ENCODE data around the gene TANGO6. TPM values are rescaled to one million over a fixed set of nuclear protein-coding genes. Genes with fewer than 3 reads are reported as not detected.

TANGO6 gene
- total RNA-seq, 2 experiments from 2014 or later, result 17.1 to 18.1 TPM

GRCh38 chr16:68814516-68814915 lies 28.8 kb upstream of the TANGO6 start:
- DNase-seq (no peak), ATAC-seq (ENCODE audit: poor library complexity) (no peak)
- no peaks in the 10 kb centered on the region for H3K27me3 Mint-ChIP-seq
- Histone ChIP-seq H3K4me1 (ENCODE audit: insufficient read depth, low read length) (no peaks in the 10 kb centered on the region), H3K9me3 (ENCODE audit: control insufficient read depth in 1 of 2, insufficient read depth in 1 of 2, low read length in 2 of 2) (no peaks in the 10 kb centered on the region), H3K4me3 (ENCODE audit: low read length) (no peak overlapping the region), H3K27ac (ENCODE audit: low read depth in 1 of 2, low read length in 2 of 2) (no peak overlapping the region), H3K36me3 (ENCODE audit: insufficient read depth, low read length) (no peaks in the 10 kb centered on the region), H3K27me3 (ENCODE audit: control insufficient read depth in 1 of 2, insufficient read depth in 2 of 2, low read length in 2 of 2) (no peaks in the 10 kb centered on the region)
- intact Hi-C loops (cut with DNase I, micrococcal nuclease), result no loop called here
- H3K36me3 Mint-ChIP-seq (ENCODE audit: low read depth), result no peaks in the 10 kb centered on the region
- H3K9me3 Mint-ChIP-seq, result no peaks in the 10 kb centered on the region
- TF ChIP-seq CTCF (IDR thresholded peaks at IDR 0.05), result no peak
- H3K4me1 Mint-ChIP-seq (ENCODE audit: low read depth), result no peaks in the 10 kb centered on the region
- ChIA-PET CTCF (no interaction called here), POLR2A (no interaction called here)
- no peak overlapping the region for H3K27ac Mint-ChIP-seq
- no peak overlapping the region for H3K4me3 Mint-ChIP-seq

GRCh38 chr16:68823401-68824135 lies 19.8 kb upstream of the TANGO6 start:
- ChIA-PET CTCF (interaction anchor here (1.6 kb wide), 1 partner anchor 24 kb away, joined by 3 read pairs; no protein-coding TSS in a partner anchor), POLR2A (no interaction called here)
- H3K9me3 ChIP-seq (ENCODE audit: control insufficient read depth in 1 of 2, insufficient read depth in 1 of 2, low read length in 2 of 2), result no peaks in the 10 kb centered on the region
- DNase-seq, result no peak
- Mint-ChIP-seq H3K4me1 (ENCODE audit: low read depth) (no peaks in the 10 kb centered on the region), H3K27me3 (no peaks in the 10 kb centered on the region), H3K36me3 (ENCODE audit: low read depth) (no peaks in the 10 kb centered on the region), H3K27ac (no peak overlapping the region), H3K4me3 (no peak overlapping the region), H3K9me3 (peaks cover 2% of the 10 kb centered on the region)
- intact Hi-C loops (cut with DNase I, micrococcal nuclease), result no loop called here
- no peak for ATAC-seq (ENCODE audit: poor library complexity)
- no peak for TF ChIP-seq CTCF (IDR thresholded peaks at IDR 0.05)
- H3K27ac ChIP-seq (ENCODE audit: low read depth in 1 of 2, low read length in 2 of 2), result no peak overlapping the region
- no peaks in the 10 kb centered on the region for H3K4me1 ChIP-seq (ENCODE audit: insufficient read depth, low read length)
- H3K36me3 ChIP-seq (ENCODE audit: insufficient read depth, low read length), result no peaks in the 10 kb centered on the region
- H3K4me3 ChIP-seq (ENCODE audit: low read length), result no peak overlapping the region
- no peaks in the 10 kb centered on the region for H3K27me3 ChIP-seq (ENCODE audit: control insufficient read depth in 1 of 2, insufficient read depth in 2 of 2, low read length in 2 of 2)

- TF ChIP-seq CTCF (IDR thresholded peaks at IDR 0.05), result no peak
- DNase-seq, result no peak
- H3K4me3 ChIP-seq (ENCODE audit: low read length), result no peak overlapping the region
- H3K4me1 ChIP-seq (ENCODE audit: insufficient read depth, low read length), result no peaks in the 10 kb centered on the region
- POLR2A ChIA-PET, result no interaction called here
- H3K27ac ChIP-seq (ENCODE audit: low read depth in 1 of 2, low read length in 2 of 2), result no peak overlapping the region
- Mint-ChIP-seq H3K36me3 (ENCODE audit: low read depth) (no peaks in the 10 kb centered on the region), H3K27me3 (no peaks in the 10 kb centered on the region), H3K27ac (no peak overlapping the region), H3K9me3 (peaks cover 2% of the 10 kb centered on the region), H3K4me1 (ENCODE audit: low read depth) (no peaks in the 10 kb centered on the region), H3K4me3 (no peak overlapping the region)
- H3K27me3 ChIP-seq (ENCODE audit: control insufficient read depth in 1 of 2, insufficient read depth in 2 of 2, low read length in 2 of 2), result no peaks in the 10 kb centered on the region
- no peak for ATAC-seq (ENCODE audit: poor library complexity)
- no peaks in the 10 kb centered on the region for H3K36me3 ChIP-seq (ENCODE audit: insufficient read depth, low read length)
- intact Hi-C loops (cut with DNase I, micrococcal nuclease), result no loop called here
- CTCF ChIA-PET, result no interaction called here
- no peaks in the 10 kb centered on the region for H3K9me3 ChIP-seq (ENCODE audit: control insufficient read depth in 1 of 2, insufficient read depth in 1 of 2, low read length in 2 of 2)
Observed at GRCh38 chr16:68825427-68825826, 17.9 kb upstream of the TANGO6 start.
